HCT116 (cell line): Measurements from ENCODE around the gene EARS2. TPM values are rescaled to one million over a fixed set of nuclear protein-coding genes. Genes with fewer than 3 reads are reported as not detected.

Experiments
- ATAC-seq: fragments of 200-7000 bp; cut with Tn5 transposase; 2 replicates; pipeline ENCODE4 v1.9.1; 2020; ENCODE audit warnings: mild to moderate bottlenecking, moderate library complexity
- BruUV-seq: library from RNA; stranded (reverse); fragments of 400-500 nt; replicated peaks from 2 replicates; lab custom pipeline; 2021; lab: Mats Ljungman, UMichigan
- CTCF ChIA-PET: fragments of 300-600 bp; sonication (Branson Sonifier 250); formaldehyde crosslinking; loops from one replicate; lab custom pipeline; 2021; ENCODE audit warnings: antibody characterized with exemption; lab: Charles Lee
- POLR2A ChIA-PET: fragments of 300-600, 350-600 bp; sonication (Branson Sonifier 250); formaldehyde crosslinking; loops from one replicate; lab custom pipeline; 2021; ENCODE audit warnings: antibody characterized with exemption; lab: Charles Lee
- RAD21 ChIA-PET, 2 experiments: fragments of 300-600 bp; sonication (Branson Sonifier 250); formaldehyde crosslinking; loops; one replicate each; lab custom pipeline; 2023; ENCODE audit warnings: low total read pairs in 2 of 2; ENCODE audit not compliant: uncharacterized antibody in 2 of 2, unreplicated experiment in 2 of 2, low non-redundant PET in 1 of 2; lab: Charles Lee
- DNase-seq: peaks from one replicate; pipeline ENCODE4 v3.0.0-alpha.2; 2010; ENCODE audit warnings: low read depth, low spot score
- H2AFZ ChIP-seq: fragments of 200-600 bp; shearing (Covaris generic), sonication (generic); 2 replicates; pipeline ENCODE4 v1.6.1; 2017; ENCODE audit warnings: low read depth, mixed run types, mixed read lengths, antibody characterized with exemption, low read length; ENCODE audit not compliant: poor library complexity, severe bottlenecking
- H3K27ac ChIP-seq: 2 replicates; pipeline ENCODE4 v1.5.1; 2012; ENCODE audit warnings: low read depth, low read length
- H3K27me3 ChIP-seq: fragments of 200-600 bp; sonication (generic); 2 replicates; pipeline ENCODE4 v1.6.1; 2016; ENCODE audit warnings: mixed run types, low read length, mixed read lengths; ENCODE audit not compliant: insufficient read depth
- H3K36me3 ChIP-seq, 2 experiments: fragments of 200-500 bp in 1 of 2; fragments of 200-600 bp in 1 of 2; sonication (Bioruptor generic) in 1 of 2; sonication (generic) in 1 of 2; 2 replicates each; pipeline versions ENCODE4 v1.5.1 to v1.6.1; 2014 to 2016; ENCODE audit warnings: low read length in 2 of 2, inconsistent platforms in 1 of 2, mixed read lengths in 1 of 2, mixed run types in 1 of 2; ENCODE audit not compliant: insufficient read depth in 2 of 2, control insufficient read depth in 1 of 2
- H3K4me1 ChIP-seq, 2 experiments: fragments of 200-600 bp in 1 of 2; sonication (generic) in 1 of 2; 2 replicates each; pipeline versions ENCODE4 v1.5.1 to v1.6.1; 2012 to 2017; ENCODE audit warnings: low read length in 2 of 2, inconsistent platforms in 1 of 2, mild to moderate bottlenecking in 1 of 2, mixed read lengths in 1 of 2, mixed run types in 1 of 2, moderate library complexity in 1 of 2; ENCODE audit not compliant: insufficient read depth in 2 of 2, control insufficient read depth in 1 of 2
- H3K4me2 ChIP-seq: fragments of 200-600 bp; sonication (generic); 2 replicates; pipeline ENCODE4 v1.6.1; 2017; ENCODE audit warnings: mixed run types, low read length, mixed read lengths
- H3K4me3 ChIP-seq, 2 experiments: fragments of 200-600 bp in 1 of 2; sonication (generic) in 1 of 2; replicated peaks in 1 of 2; 2 replicates each; pipeline ENCODE4 v1.5.1; 2011 to 2016; ENCODE audit warnings: low read length in 2 of 2, control low read depth in 1 of 2, low read depth in 1 of 2, mild to moderate bottlenecking in 1 of 2, mixed read lengths in 1 of 2, mixed run types in 1 of 2
- H3K79me2 ChIP-seq: fragments of 200-600 bp; sonication (generic); 2 replicates; pipeline ENCODE4 v1.6.1; 2017; ENCODE audit warnings: mild to moderate bottlenecking, mixed run types, low read length, moderate library complexity, mixed read lengths; ENCODE audit not compliant: insufficient read depth
- H3K9ac ChIP-seq: fragments of 200-600 bp; sonication (generic); 2 replicates; pipeline ENCODE4 v1.6.1; 2016; ENCODE audit warnings: low read length, mixed read lengths
- H3K9me2 ChIP-seq: fragments of 200-600 bp; sonication (generic), shearing (Covaris generic); 2 replicates; pipeline ENCODE4 v1.6.1; 2017; ENCODE audit warnings: mixed run types, mild to moderate bottlenecking, moderate library complexity; ENCODE audit not compliant: insufficient read depth
- H3K9me3 ChIP-seq, 2 experiments: fragments of 200-500 bp in 1 of 2; fragments of 200-600 bp in 1 of 2; sonication (Bioruptor generic) in 1 of 2; sonication (generic) in 1 of 2; 2 replicates each; pipeline ENCODE4 v1.6.1; 2014 to 2017; ENCODE audit warnings: low read length in 2 of 2, mixed read lengths in 2 of 2, inconsistent platforms in 1 of 2, low read depth in 1 of 2, mild to moderate bottlenecking in 1 of 2, mixed run types in 1 of 2, moderate library complexity in 1 of 2; ENCODE audit not compliant: control insufficient read depth in 1 of 2, insufficient read depth in 1 of 2
- H4K20me1 ChIP-seq: fragments of 200-600 bp; sonication (generic), shearing (Covaris generic); 2 replicates; pipeline ENCODE4 v1.6.1; 2017; ENCODE audit warnings: mixed run types, mild to moderate bottlenecking, moderate library complexity; ENCODE audit not compliant: insufficient read depth
- CBX3 ChIP-seq: IDR thresholded peaks from 2 replicates; pipeline ENCODE4 v1.6.1; 2012; ENCODE audit warnings: low read depth
- EZH2phosphoT487 ChIP-seq: fragments of 200-600 bp; IDR thresholded peaks from 2 replicates; pipeline ENCODE4 v1.6.1; 2018; ENCODE audit warnings: antibody characterized with exemption, borderline replicate concordance
- JUND ChIP-seq: IDR thresholded peaks from 2 replicates; pipeline ENCODE4 v1.6.1; 2012
- RAD21 ChIP-seq: IDR thresholded peaks from 2 replicates; pipeline ENCODE4 v1.6.1; 2012; ENCODE audit warnings: low read depth, mild to moderate bottlenecking
- SIN3A ChIP-seq: IDR thresholded peaks from 2 replicates; pipeline ENCODE4 v1.6.1; 2012; ENCODE audit warnings: low read depth
- SP1 ChIP-seq: IDR thresholded peaks from 2 replicates; pipeline ENCODE4 v1.6.1; 2012; ENCODE audit warnings: low read depth
- TCF7L2 ChIP-seq: IDR thresholded peaks from 2 replicates; pipeline ENCODE4 v1.7.0; 2011; ENCODE audit warnings: borderline replicate concordance, inconsistent platforms; ENCODE audit not compliant: insufficient read depth, insufficient read length; ENCODE audit errors: extremely low read depth
- YY1 ChIP-seq: IDR thresholded peaks from 2 replicates; pipeline ENCODE4 v1.6.1; 2011; ENCODE audit warnings: low read length, low read depth, moderate library complexity, mild to moderate bottlenecking; ENCODE audit not compliant: insufficient replicate concordance; ENCODE audit errors: extremely low read depth
- ZFX ChIP-seq: fragments of 450-650 bp; IDR thresholded peaks from 2 replicates; pipeline ENCODE4 v1.6.1; 2017
- ZNF274 ChIP-seq: fragments of 200-500 bp; sonication (Bioruptor generic); IDR thresholded peaks from 2 replicates; pipeline ENCODE4 v1.6.1; 2014; ENCODE audit warnings: mild to moderate bottlenecking, low read depth, low read length, inconsistent platforms
- intact Hi-C: fragments of 100-400 bp; cut with micrococcal nuclease; formaldehyde crosslinking; loops from 2 replicates; pipeline ENCODE4 v1.10.0; 2022
- total RNA-seq: library from RNA; stranded (reverse); gene quantifications from one replicate; pipeline ENCODE4 v1.2.1, GENCODE V29; 2021; ENCODE audit not compliant: unreplicated experiment
- TF ChIP-seq, protein P1 (sequence below): IDR thresholded peaks from 2 replicates; pipeline ENCODE4 v1.6.1; 2012
- TF ChIP-seq, protein P2 (sequence below): IDR thresholded peaks from 2 replicates; pipeline ENCODE4 v1.6.1; 2012; ENCODE audit warnings: low read depth
- TF ChIP-seq, protein P3 (sequence below), 3 experiments: fragments of 200-600 bp in 1 of 3; sonication (generic) in 1 of 3; IDR thresholded peaks in 2 of 3; conservative IDR thresholded peaks in 1 of 3; 2 replicates each; pipeline ENCODE4 v1.5.1; 2012 to 2017; ENCODE audit warnings: low read depth in 2 of 3, low read length in 2 of 3, antibody characterized with exemption in 1 of 3, borderline replicate concordance in 1 of 3, control low read depth in 1 of 3, mild to moderate bottlenecking in 1 of 3, mixed read lengths in 1 of 3, mixed run types in 1 of 3, moderate library complexity in 1 of 3; ENCODE audit not compliant: insufficient read depth in 1 of 3

The EARS2 gene
- total RNA-seq, 1 experiment from 2014 or later, result 35.6 TPM

DNA sequence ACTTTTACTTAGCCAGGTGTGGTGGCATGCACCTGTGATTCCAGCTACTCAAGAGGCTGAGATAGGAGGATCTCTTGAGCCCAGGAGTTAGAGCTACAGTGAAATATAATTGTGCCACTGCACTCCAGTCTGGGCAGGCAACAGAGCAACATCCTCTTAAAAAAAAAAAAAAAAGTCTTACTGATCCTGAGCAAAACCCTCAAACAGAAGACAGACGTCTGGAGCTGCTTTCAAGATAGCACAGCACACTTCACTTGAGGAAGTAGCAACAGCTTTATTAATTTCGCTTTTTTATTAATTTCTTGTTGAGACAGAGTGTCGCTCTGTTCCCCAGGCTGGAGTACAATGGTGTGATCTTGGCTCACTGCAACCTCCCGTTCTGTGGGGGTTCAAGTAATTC, 36.6 kb downstream of the EARS2 start:
- no peaks in the 10 kb centered on the region for H3K79me2 ChIP-seq
- no peak overlapping the region for H3K4me3 ChIP-seq
- no peaks in the 10 kb centered on the region for H3K9me2 ChIP-seq
- CTCF ChIA-PET, result no interaction called here
- POLR2A ChIA-PET, result no interaction called here
- H3K36me3 ChIP-seq, result peaks cover 19 to 40% of the 10 kb centered on the region in 2 experiments; a peak in 3 of 4 replicates
- RAD21 ChIA-PET, result no interaction called here
- no peaks in the 10 kb centered on the region for H4K20me1 ChIP-seq
- intact Hi-C loops, result no loop called here
- no peaks in the 10 kb centered on the region for H3K9me3 ChIP-seq
- no peak overlapping the region for H2AFZ ChIP-seq
- H3K4me1 ChIP-seq, result no peaks in the 10 kb centered on the region
- no peak overlapping the region for H3K4me2 ChIP-seq
- TF ChIP-seq, protein P1, sequence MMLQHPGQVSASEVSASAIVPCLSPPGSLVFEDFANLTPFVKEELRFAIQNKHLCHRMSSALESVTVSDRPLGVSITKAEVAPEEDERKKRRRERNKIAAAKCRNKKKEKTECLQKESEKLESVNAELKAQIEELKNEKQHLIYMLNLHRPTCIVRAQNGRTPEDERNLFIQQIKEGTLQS, result no peak
- TF ChIP-seq RAD21 (no peak), SIN3A (no peak), ZNF274 (no peak), JUND (no peak), ZFX (no peak), EZH2phosphoT487 (no peak), SP1 (no peak), TCF7L2 (no peak), CBX3 (no peak), YY1 (no peak)
- TF ChIP-seq, protein P2, sequence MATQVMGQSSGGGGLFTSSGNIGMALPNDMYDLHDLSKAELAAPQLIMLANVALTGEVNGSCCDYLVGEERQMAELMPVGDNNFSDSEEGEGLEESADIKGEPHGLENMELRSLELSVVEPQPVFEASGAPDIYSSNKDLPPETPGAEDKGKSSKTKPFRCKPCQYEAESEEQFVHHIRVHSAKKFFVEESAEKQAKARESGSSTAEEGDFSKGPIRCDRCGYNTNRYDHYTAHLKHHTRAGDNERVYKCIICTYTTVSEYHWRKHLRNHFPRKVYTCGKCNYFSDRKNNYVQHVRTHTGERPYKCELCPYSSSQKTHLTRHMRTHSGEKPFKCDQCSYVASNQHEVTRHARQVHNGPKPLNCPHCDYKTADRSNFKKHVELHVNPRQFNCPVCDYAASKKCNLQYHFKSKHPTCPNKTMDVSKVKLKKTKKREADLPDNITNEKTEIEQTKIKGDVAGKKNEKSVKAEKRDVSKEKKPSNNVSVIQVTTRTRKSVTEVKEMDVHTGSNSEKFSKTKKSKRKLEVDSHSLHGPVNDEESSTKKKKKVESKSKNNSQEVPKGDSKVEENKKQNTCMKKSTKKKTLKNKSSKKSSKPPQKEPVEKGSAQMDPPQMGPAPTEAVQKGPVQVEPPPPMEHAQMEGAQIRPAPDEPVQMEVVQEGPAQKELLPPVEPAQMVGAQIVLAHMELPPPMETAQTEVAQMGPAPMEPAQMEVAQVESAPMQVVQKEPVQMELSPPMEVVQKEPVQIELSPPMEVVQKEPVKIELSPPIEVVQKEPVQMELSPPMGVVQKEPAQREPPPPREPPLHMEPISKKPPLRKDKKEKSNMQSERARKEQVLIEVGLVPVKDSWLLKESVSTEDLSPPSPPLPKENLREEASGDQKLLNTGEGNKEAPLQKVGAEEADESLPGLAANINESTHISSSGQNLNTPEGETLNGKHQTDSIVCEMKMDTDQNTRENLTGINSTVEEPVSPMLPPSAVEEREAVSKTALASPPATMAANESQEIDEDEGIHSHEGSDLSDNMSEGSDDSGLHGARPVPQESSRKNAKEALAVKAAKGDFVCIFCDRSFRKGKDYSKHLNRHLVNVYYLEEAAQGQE, result no peak
- TF ChIP-seq, protein P3, sequence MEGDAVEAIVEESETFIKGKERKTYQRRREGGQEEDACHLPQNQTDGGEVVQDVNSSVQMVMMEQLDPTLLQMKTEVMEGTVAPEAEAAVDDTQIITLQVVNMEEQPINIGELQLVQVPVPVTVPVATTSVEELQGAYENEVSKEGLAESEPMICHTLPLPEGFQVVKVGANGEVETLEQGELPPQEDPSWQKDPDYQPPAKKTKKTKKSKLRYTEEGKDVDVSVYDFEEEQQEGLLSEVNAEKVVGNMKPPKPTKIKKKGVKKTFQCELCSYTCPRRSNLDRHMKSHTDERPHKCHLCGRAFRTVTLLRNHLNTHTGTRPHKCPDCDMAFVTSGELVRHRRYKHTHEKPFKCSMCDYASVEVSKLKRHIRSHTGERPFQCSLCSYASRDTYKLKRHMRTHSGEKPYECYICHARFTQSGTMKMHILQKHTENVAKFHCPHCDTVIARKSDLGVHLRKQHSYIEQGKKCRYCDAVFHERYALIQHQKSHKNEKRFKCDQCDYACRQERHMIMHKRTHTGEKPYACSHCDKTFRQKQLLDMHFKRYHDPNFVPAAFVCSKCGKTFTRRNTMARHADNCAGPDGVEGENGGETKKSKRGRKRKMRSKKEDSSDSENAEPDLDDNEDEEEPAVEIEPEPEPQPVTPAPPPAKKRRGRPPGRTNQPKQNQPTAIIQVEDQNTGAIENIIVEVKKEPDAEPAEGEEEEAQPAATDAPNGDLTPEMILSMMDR (IDR thresholded peaks at IDR 0.05 in 2 of 3, conservative IDR thresholded peaks at IDR 0.05 in 1 of 3; ENCODE audit: borderline replicate concordance in 1 of 3, insufficient read depth in 1 of 3, low read depth in 2 of 3, low read length in 2 of 3), result no peak
- no peak overlapping the region for H3K9ac ChIP-seq
- no TSS peak for BruUV-seq
- no peak for ATAC-seq
- no peak overlapping the region for H3K27ac ChIP-seq
- DNase-seq, result no peak
- H3K27me3 ChIP-seq, result no peaks in the 10 kb centered on the region
